Metanephros (tissue), 1 donor: ENCODE results near the gene CIAO2B. TPM values are rescaled to one million over a fixed set of nuclear protein-coding genes. Genes with fewer than 3 reads are reported as not detected.

Experiments used
- total RNA-seq: library from RNA; depleted of rRNA; stranded (reverse); fragments of >200 nt; gene quantifications from one replicate; pipeline ENCODE4 v1.2.3, GENCODE V29; 2014

Gene CIAO2B
- total RNA-seq, result 77.7 TPM

DNA sequence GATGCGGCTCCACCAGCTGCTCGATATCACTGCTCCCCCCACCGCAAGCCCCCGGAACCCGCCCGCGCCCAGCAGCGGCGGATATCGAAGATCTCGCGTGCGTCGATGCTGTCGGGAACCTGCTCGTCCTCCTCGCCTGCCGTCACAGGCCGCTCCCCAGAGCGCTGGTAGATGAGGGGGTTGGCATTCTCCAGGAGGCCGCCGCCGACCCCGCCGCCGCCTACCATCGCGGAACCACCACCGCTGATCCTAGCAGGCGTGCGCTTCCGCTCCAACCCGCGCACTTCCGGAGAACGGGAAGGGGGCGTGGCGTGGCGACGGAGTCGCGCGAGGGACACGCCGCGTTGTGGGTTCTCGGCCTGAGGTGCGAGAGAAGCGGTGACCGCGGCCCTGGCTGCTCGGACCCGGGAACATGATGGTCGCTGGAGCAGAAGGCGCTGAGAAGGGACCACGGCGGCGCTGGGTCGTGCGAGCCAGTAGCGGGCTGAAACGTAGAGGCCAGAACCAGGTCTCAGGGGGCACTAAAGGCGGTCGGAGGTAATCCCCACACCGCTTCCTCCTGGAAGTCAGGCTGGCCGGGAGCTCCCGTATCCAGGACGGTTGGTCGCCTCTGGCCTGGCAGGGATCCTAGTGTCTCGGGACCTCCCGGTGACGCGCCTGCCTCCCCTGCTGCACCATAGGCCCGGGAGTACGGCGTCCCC, at the start of gene CIAO2B:
CIAO2B (minus strand) TSS at position 265 of the 701 bp plus-strand sequence; CDS start at position 227, 38 bp downstream.

DNA sequence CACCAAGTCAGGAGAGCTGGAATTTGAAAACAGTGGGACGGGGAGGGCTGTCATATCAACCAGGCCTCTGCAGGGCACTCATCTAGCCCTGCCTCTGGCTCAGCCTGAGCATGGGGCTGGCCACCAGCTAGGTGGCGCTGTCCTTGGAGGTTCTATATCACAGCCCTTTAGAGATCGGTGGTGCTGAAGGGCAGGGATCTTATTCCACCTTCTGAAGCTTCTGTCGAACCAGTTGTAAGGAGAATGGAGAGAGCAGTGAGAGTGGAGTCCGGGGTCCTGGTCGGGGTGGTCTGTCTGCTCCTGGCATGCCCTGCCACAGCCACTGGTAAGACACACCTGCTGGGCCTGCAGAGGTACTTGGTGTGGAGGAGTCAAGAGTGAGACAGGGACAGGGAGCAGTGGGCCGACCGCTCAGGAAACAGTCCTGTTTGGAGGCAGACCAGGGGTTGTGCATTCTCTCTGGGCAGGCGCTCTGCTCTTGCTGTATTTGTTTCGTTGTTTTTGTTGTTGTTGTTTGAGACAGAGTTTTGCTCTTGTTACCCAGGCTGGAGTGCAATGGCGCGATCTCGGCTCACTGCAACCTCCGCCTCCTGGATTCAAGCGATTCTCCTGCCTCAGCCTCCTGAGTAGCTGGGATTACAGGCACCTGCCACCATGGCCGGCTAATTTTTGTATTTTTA, 27.0 kb upstream of the CIAO2B start, which contains the start of gene CES3:
CES3 (plus strand) TSS at position 202 of the 680 bp plus-strand sequence; CDS start at position 244, 42 bp downstream.

DNA sequence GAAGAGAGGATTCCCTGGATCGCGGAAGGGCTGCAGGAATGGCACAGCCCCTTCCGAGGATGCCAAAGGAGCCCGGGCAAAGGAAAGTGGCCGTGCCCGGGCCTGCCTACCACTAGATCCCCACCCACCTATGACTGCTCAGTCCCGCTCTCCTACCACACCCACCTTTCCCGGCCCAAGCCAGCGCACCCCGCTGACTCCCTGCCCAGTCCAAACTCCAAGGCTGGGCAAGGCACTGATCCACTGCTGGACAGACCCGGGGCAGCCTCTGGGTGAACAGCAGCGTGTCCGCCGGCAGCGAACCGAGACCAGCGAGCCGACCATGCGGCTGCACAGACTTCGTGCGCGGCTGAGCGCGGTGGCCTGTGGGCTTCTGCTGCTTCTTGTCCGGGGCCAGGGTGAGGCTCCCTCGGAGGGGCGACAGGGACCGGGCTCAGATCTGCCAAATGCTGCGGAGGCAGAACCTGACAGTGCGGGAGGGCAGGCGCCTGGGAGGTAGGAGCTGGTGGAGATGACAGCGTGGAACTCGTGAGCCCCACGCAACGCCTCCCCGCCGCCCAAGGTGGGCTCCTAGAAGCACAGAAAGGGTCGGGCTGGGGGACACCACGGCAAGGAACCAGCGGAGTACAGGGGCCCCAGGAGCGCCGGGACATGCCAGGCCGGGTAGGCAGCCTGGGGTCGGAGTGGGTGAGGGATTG, 1.3 kb upstream of the CIAO2B start, which contains the start of gene CES2:
CES2 (plus strand) TSS at position 203 of the 698 bp plus-strand sequence; CDS start at position 323, 120 bp downstream.

DNA sequence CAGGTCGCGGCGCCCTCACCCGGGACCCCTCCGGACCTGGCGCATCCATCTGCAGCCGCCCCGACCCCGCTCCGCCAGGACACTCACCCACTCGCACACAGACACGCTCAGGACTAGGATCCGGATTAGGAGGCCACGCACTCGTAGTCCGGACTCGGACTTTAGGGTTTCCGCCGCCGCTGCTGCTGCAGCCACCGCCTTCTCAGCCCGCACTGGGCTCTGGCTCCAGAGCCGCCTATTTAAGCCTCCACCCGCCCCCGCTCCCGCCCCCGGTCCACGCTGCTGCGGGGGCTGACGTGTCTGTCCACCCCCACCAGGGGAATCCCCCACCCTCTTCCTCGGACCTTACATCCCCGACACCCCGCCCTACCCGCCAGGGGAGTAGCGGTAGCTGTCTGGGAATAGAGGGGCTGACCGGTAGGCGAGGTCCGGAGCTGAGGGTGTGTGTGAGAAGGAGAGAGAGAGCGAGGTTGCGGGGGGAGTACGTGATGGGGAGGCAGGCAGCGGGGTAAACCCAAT, 8.8 kb downstream of the CIAO2B start, which contains the start of gene RRAD:
RRAD (minus strand) TSS at position 214 of the 519 bp plus-strand sequence. CDS start 356 bp downstream, outside the sequence.

DNA sequence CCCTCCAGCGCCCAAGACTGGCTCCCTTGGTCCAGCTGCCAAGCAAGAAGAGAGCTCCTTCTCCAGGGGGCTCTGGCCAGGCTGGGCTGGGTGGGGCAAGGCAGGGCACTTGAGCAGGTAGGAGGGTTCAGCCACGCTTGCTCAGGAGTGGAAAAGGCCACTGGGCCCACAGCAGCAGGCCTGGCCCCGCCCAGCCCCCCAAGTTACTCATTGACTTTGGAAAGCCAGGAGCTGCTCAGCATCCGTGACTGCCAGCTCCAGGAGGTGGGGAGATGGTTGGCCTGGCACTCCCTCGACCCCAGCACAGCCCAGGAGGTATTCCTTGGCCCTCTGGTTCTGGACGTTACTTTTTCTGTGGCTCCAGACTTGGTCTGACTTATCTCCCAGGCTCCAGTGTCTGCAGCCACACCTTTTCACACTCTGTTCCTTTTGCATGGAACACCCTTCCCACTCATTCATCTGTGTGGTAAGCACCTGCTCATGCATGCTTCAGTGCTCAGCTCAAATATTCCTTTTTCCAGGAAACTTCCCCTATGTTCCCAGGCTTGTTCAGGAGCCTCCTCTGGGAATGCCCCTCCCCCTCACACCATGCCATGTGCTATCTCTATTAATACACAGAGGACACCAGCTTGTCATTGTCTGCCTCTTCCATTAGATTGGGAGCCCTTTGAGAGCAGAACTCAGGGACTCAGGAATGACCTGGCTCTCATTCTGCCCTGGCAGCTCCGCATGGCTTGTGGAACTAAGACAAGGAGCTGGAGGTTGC, 15.2 kb downstream of the CIAO2B start, which contains the start of gene CDH16:
CDH16 (minus strand) TSS at position 83 of the 766 bp plus-strand sequence. CDS start 820 bp downstream, outside the sequence.

Other genes with a start within 250 kb of the CIAO2B start
- gene CMTM4, start 237.7 kb downstream of the CIAO2B start, total RNA-seq, result 89.0 TPM
- gene DYNC1LI2, start 182.8 kb downstream of the CIAO2B start, total RNA-seq, result 124 TPM
- gene TERB1, start 132.8 kb downstream of the CIAO2B start, total RNA-seq, result not detected
- 43.7 TPM for gene NAE1, start 103.4 kb downstream of the CIAO2B start, total RNA-seq
- gene CA7, start 90.0 kb downstream of the CIAO2B start, total RNA-seq, result 0.12 TPM
- gene PDP2, start 53.9 kb downstream of the CIAO2B start, total RNA-seq, result 13.1 TPM
- gene CDH16, start 15.5 kb downstream of the CIAO2B start, total RNA-seq, result 479 TPM
- gene RRAD, start 8.9 kb downstream of the CIAO2B start, total RNA-seq, result 21.4 TPM
- gene CES2, start 1.1 kb upstream of the CIAO2B start, total RNA-seq, result 35.0 TPM
- gene CES3, start 26.9 kb upstream of the CIAO2B start, total RNA-seq, result 3.1 TPM
- 6.5 TPM for gene CES4A, start 54.2 kb upstream of the CIAO2B start, total RNA-seq
- 69.7 TPM for gene CBFB, start 94.7 kb upstream of the CIAO2B start, total RNA-seq
- gene PHAF1, start 175.5 kb upstream of the CIAO2B start, total RNA-seq, result 26.0 TPM
- gene B3GNT9, start 216.6 kb upstream of the CIAO2B start, total RNA-seq, result 21.1 TPM
- gene TRADD, start 225.5 kb upstream of the CIAO2B start, total RNA-seq, result 9.1 TPM
- gene FBXL8, start 225.6 kb upstream of the CIAO2B start, total RNA-seq, result 4.6 TPM
- 5.6 TPM for gene HSF4, start 230.3 kb upstream of the CIAO2B start, total RNA-seq
- gene NOL3, start 236.1 kb upstream of the CIAO2B start, total RNA-seq, result 9.5 TPM
- 50.2 TPM for gene MATCAP1, start 249.6 kb upstream of the CIAO2B start, total RNA-seq